ENCODE data around the gene SERPINB7.

Gene SERPINB7

GRCh38 chr18:63752636-63753035, 22.6 kb upstream of the SERPINB7 start:
- Histone ChIP-seq H3K9ac (ENCODE audit: low read depth, low read length, poor library complexity) (no peak overlapping the region), H3K18ac (ENCODE audit: low read length) (no peak overlapping the region), H3K4ac (ENCODE audit: low read length) (no peak overlapping the region), H4K8ac (ENCODE audit: low read depth, low read length) (no peak overlapping the region), H3K4me2 (ENCODE audit: insufficient read depth, low read length, poor library complexity, severe bottlenecking) (no peak overlapping the region), H3K27me3 (ENCODE audit: control insufficient read depth in 3 of 3, insufficient read depth in 3 of 3, low read depth in 1 of 3, low read length in 3 of 3) (no peaks in the 10 kb centered on the region), H2BK12ac (ENCODE audit: low read length) (no peak overlapping the region), H2BK120ac (ENCODE audit: low read depth, low read length) (no peak overlapping the region), H3K27ac (replicated peaks; ENCODE audit: low read length) (no peak overlapping the region), H3K14ac (ENCODE audit: low read length) (no peak overlapping the region), H3K36me3 (replicated peaks in 1 of 2; ENCODE audit: control insufficient read depth in 2 of 2, insufficient read depth in 2 of 2, low read length in 2 of 2) (no peaks in the 10 kb centered on the region), H3K23ac (ENCODE audit: low read depth, low read length, poor library complexity) (no peak overlapping the region), H2AK5ac (ENCODE audit: low read depth, low read length) (no peak overlapping the region), H2AFZ (ENCODE audit: low read length) (no peak overlapping the region), H3K4me1 (ENCODE audit: control insufficient read depth in 2 of 2, insufficient read depth in 1 of 2, low read depth in 1 of 2, low read length in 2 of 2) (no peaks in the 10 kb centered on the region), H3K9me3 (replicated peaks in 1 of 2; ENCODE audit: control insufficient read depth in 2 of 2, insufficient read depth in 1 of 2, low read depth in 1 of 2, low read length in 2 of 2) (no peaks in the 10 kb centered on the region), H4K91ac (ENCODE audit: low read depth, low read length, poor library complexity) (no peak overlapping the region), H2BK5ac (ENCODE audit: low read length) (no peak overlapping the region), H3K79me1 (ENCODE audit: low read depth, low read length) (no peaks in the 10 kb centered on the region), H3K4me3 (ENCODE audit: low read length in 2 of 2) (no peak overlapping the region), H2BK15ac (ENCODE audit: low read length) (no peak overlapping the region)
- WGBS, 2 donors (ENCODE audit: extremely low coverage in 2 of 2, insufficient read length in 2 of 2, insufficient replicate concordance in 1 of 2): no CpG with 5 or more reads among the region's 2 CpGs
- no peak for DNase-seq (ENCODE audit: low spot score)

GRCh38 chr18:63753676-63754075, 21.5 kb upstream of the SERPINB7 start:
- no peak overlapping the region for H2BK12ac ChIP-seq (ENCODE audit: low read length)
- no peak overlapping the region for H2BK15ac ChIP-seq (ENCODE audit: low read length)
- H3K4me2 ChIP-seq (ENCODE audit: insufficient read depth, low read length, poor library complexity, severe bottlenecking): no peak overlapping the region
- H4K91ac ChIP-seq (ENCODE audit: low read depth, low read length, poor library complexity): no peak overlapping the region
- H2AFZ ChIP-seq (ENCODE audit: low read length): no peak overlapping the region
- no peaks in the 10 kb centered on the region for H3K4me1 ChIP-seq (ENCODE audit: control insufficient read depth in 2 of 2, insufficient read depth in 1 of 2, low read depth in 1 of 2, low read length in 2 of 2)
- no peaks in the 10 kb centered on the region for H3K27me3 ChIP-seq (ENCODE audit: control insufficient read depth in 3 of 3, insufficient read depth in 3 of 3, low read depth in 1 of 3, low read length in 3 of 3)
- no peak overlapping the region for H3K14ac ChIP-seq (ENCODE audit: low read length)
- H3K4me3 ChIP-seq (ENCODE audit: low read length in 2 of 2): no peak overlapping the region
- H3K36me3 ChIP-seq (replicated peaks in 1 of 2; ENCODE audit: control insufficient read depth in 2 of 2, insufficient read depth in 2 of 2, low read length in 2 of 2): no peaks in the 10 kb centered on the region
- no peak overlapping the region for H2BK5ac ChIP-seq (ENCODE audit: low read length)
- no peak overlapping the region for H4K8ac ChIP-seq (ENCODE audit: low read depth, low read length)
- no peak overlapping the region for H2AK5ac ChIP-seq (ENCODE audit: low read depth, low read length)
- no peak overlapping the region for H2BK120ac ChIP-seq (ENCODE audit: low read depth, low read length)
- no peak overlapping the region for H3K27ac ChIP-seq (replicated peaks; ENCODE audit: low read length)
- H3K9me3 ChIP-seq (replicated peaks in 1 of 2; ENCODE audit: control insufficient read depth in 2 of 2, insufficient read depth in 1 of 2, low read depth in 1 of 2, low read length in 2 of 2): no peaks in the 10 kb centered on the region
- H3K79me1 ChIP-seq (ENCODE audit: low read depth, low read length): no peaks in the 10 kb centered on the region
- no peak for DNase-seq (ENCODE audit: low spot score)
- H3K4ac ChIP-seq (ENCODE audit: low read length): no peak overlapping the region
- no peak overlapping the region for H3K23ac ChIP-seq (ENCODE audit: low read depth, low read length, poor library complexity)
- H3K18ac ChIP-seq (ENCODE audit: low read length): no peak overlapping the region
- no peak overlapping the region for H3K9ac ChIP-seq (ENCODE audit: low read depth, low read length, poor library complexity)

GRCh38 chr18:63757541-63757940, 17.7 kb upstream of the SERPINB7 start:
- Histone ChIP-seq H4K91ac (ENCODE audit: low read depth, low read length, poor library complexity) (no peak overlapping the region), H3K27me3 (ENCODE audit: control insufficient read depth in 3 of 3, insufficient read depth in 3 of 3, low read depth in 1 of 3, low read length in 3 of 3) (no peaks in the 10 kb centered on the region), H3K4me3 (ENCODE audit: low read length in 2 of 2) (no peak overlapping the region), H3K9me3 (replicated peaks in 1 of 2; ENCODE audit: control insufficient read depth in 2 of 2, insufficient read depth in 1 of 2, low read depth in 1 of 2, low read length in 2 of 2) (peaks cover 0 to 4% of the 10 kb centered on the region in 2 donors), H2BK5ac (ENCODE audit: low read length) (no peak overlapping the region), H3K79me1 (ENCODE audit: low read depth, low read length) (no peaks in the 10 kb centered on the region), H3K4me1 (ENCODE audit: control insufficient read depth in 2 of 2, insufficient read depth in 1 of 2, low read depth in 1 of 2, low read length in 2 of 2) (no peaks in the 10 kb centered on the region), H2AFZ (ENCODE audit: low read length) (no peak overlapping the region), H2BK15ac (ENCODE audit: low read length) (no peak overlapping the region), H3K36me3 (replicated peaks in 1 of 2; ENCODE audit: control insufficient read depth in 2 of 2, insufficient read depth in 2 of 2, low read length in 2 of 2) (no peaks in the 10 kb centered on the region), H4K8ac (ENCODE audit: low read depth, low read length) (no peak overlapping the region), H3K4ac (ENCODE audit: low read length) (no peak overlapping the region), H3K14ac (ENCODE audit: low read length) (no peak overlapping the region), H3K27ac (replicated peaks; ENCODE audit: low read length) (no peak overlapping the region), H3K23ac (ENCODE audit: low read depth, low read length, poor library complexity) (no peak overlapping the region), H2BK12ac (ENCODE audit: low read length) (no peak overlapping the region), H2BK120ac (ENCODE audit: low read depth, low read length) (no peak overlapping the region), H3K4me2 (ENCODE audit: insufficient read depth, low read length, poor library complexity, severe bottlenecking) (no peak overlapping the region), H3K18ac (ENCODE audit: low read length) (no peak overlapping the region), H3K9ac (ENCODE audit: low read depth, low read length, poor library complexity) (no peak overlapping the region), H2AK5ac (ENCODE audit: low read depth, low read length) (no peak overlapping the region)
- no peak for DNase-seq (ENCODE audit: low spot score)

- no peak overlapping the region for H2BK5ac ChIP-seq (ENCODE audit: low read length)
- no peak overlapping the region for H3K4me3 ChIP-seq (ENCODE audit: low read length in 2 of 2)
- no peak overlapping the region for H2BK15ac ChIP-seq (ENCODE audit: low read length)
- no peak overlapping the region for H3K4me2 ChIP-seq (ENCODE audit: insufficient read depth, low read length, poor library complexity, severe bottlenecking)
- no peak overlapping the region for H3K4ac ChIP-seq (ENCODE audit: low read length)
- no CpG with 5 or more reads among the region's 3 CpGs for WGBS, 2 donors (ENCODE audit: extremely low coverage in 2 of 2, insufficient read length in 2 of 2, insufficient replicate concordance in 1 of 2)
- H3K27me3 ChIP-seq (ENCODE audit: control insufficient read depth in 3 of 3, insufficient read depth in 3 of 3, low read depth in 1 of 3, low read length in 3 of 3): no peaks in the 10 kb centered on the region
- H3K9me3 ChIP-seq (replicated peaks in 1 of 2; ENCODE audit: control insufficient read depth in 2 of 2, insufficient read depth in 1 of 2, low read depth in 1 of 2, low read length in 2 of 2): peaks cover 0 to 4% of the 10 kb centered on the region in 2 donors
- no peaks in the 10 kb centered on the region for H3K36me3 ChIP-seq (replicated peaks in 1 of 2; ENCODE audit: control insufficient read depth in 2 of 2, insufficient read depth in 2 of 2, low read length in 2 of 2)
- H3K23ac ChIP-seq (ENCODE audit: low read depth, low read length, poor library complexity): no peak overlapping the region
- DNase-seq (ENCODE audit: low spot score): no peak
- H4K91ac ChIP-seq (ENCODE audit: low read depth, low read length, poor library complexity): no peak overlapping the region
- H3K4me1 ChIP-seq (ENCODE audit: control insufficient read depth in 2 of 2, insufficient read depth in 1 of 2, low read depth in 1 of 2, low read length in 2 of 2): no peaks in the 10 kb centered on the region
- no peak overlapping the region for H3K27ac ChIP-seq (replicated peaks; ENCODE audit: low read length)
- no peak overlapping the region for H2BK12ac ChIP-seq (ENCODE audit: low read length)
- H2BK120ac ChIP-seq (ENCODE audit: low read depth, low read length): no peak overlapping the region
- no peak overlapping the region for H4K8ac ChIP-seq (ENCODE audit: low read depth, low read length)
- no peaks in the 10 kb centered on the region for H3K79me1 ChIP-seq (ENCODE audit: low read depth, low read length)
- no peak overlapping the region for H2AK5ac ChIP-seq (ENCODE audit: low read depth, low read length)
- H3K14ac ChIP-seq (ENCODE audit: low read length): no peak overlapping the region
- H3K18ac ChIP-seq (ENCODE audit: low read length): no peak overlapping the region
- no peak overlapping the region for H3K9ac ChIP-seq (ENCODE audit: low read depth, low read length, poor library complexity)
- H2AFZ ChIP-seq (ENCODE audit: low read length): no peak overlapping the region
These were observed 16.5 kb upstream of the SERPINB7 start for GRCh38 chr18:63758615-63759240.

All from neuronal stem cell (in vitro differentiated cells).